A673 (cell line): ENCODE measurements around the gene ARHGAP21. TPM values are rescaled to one million over a fixed set of nuclear protein-coding genes. Genes with fewer than 3 reads are reported as not detected.
"Not testable (repeated sequence)": the region's sequence is repeated elsewhere in the genome, so short reads cannot be mapped to it uniquely, and the experiment has no call there.

Experiments used
- BruUV-seq: library from RNA; stranded (reverse); fragments of 400-500 nt; replicated peaks from 2 replicates; lab custom pipeline; 2021; lab: Mats Ljungman, UMichigan
- CTCF ChIA-PET: fragments of 300-600 bp; sonication (Branson Sonifier 250); formaldehyde crosslinking; loops from one replicate; lab custom pipeline; 2022; ENCODE audit warnings: antibody characterized with exemption; lab: Charles Lee
- POLR2A ChIA-PET: fragments of 300-600 bp; sonication (Branson Sonifier 250); formaldehyde crosslinking; loops from one replicate; lab custom pipeline; 2022; ENCODE audit warnings: antibody characterized with exemption; ENCODE audit not compliant: low non-redundant PET; lab: Charles Lee
- DNase-seq: peaks from one replicate; pipeline ENCODE4 v3.0.0-alpha.2; 2015; ENCODE audit warnings: low spot score
- H3K27ac ChIP-seq: fragments of 200-600 bp; sonication (generic); 2 replicates; pipeline ENCODE4 v1.5.1; 2016; ENCODE audit warnings: mixed run types, low read depth, mild to moderate bottlenecking, mixed read lengths, antibody characterized with exemption, low read length; ENCODE audit not compliant: poor library complexity, severe bottlenecking
- H3K27me3 ChIP-seq: fragments of 200-600 bp; sonication (generic); replicated peaks from 2 replicates; pipeline ENCODE4 v1.6.1; 2017; ENCODE audit warnings: mixed run types, low read depth, mild to moderate bottlenecking, mixed read lengths, antibody characterized with exemption, low read length; ENCODE audit not compliant: insufficient read depth, poor library complexity
- H3K36me3 ChIP-seq: fragments of 200-600 bp; sonication (generic); 2 replicates; pipeline ENCODE4 v1.6.1; 2016; ENCODE audit warnings: mixed run types, mild to moderate bottlenecking, mixed read lengths, antibody characterized with exemption, low read length; ENCODE audit not compliant: insufficient read depth, poor library complexity, severe bottlenecking
- H3K4me1 ChIP-seq: fragments of 200-600 bp; sonication (generic); 2 replicates; pipeline ENCODE4 v1.6.1; 2017; ENCODE audit warnings: mixed run types, mild to moderate bottlenecking, mixed read lengths, antibody characterized with exemption, low read length; ENCODE audit not compliant: insufficient read depth, poor library complexity, severe bottlenecking
- H3K4me3 ChIP-seq: fragments of 200-600 bp; sonication (generic); 2 replicates; pipeline ENCODE4 v1.5.1; 2016; ENCODE audit warnings: low read depth, mixed run types, mild to moderate bottlenecking, mixed read lengths, low read length; ENCODE audit not compliant: poor library complexity, severe bottlenecking
- H3K9me3 ChIP-seq: fragments of 200-600 bp; sonication (generic); 2 replicates; pipeline ENCODE4 v1.6.1; 2016; ENCODE audit warnings: mixed run types, low read depth, mild to moderate bottlenecking, mixed read lengths, antibody characterized with exemption, low read length; ENCODE audit not compliant: poor library complexity, severe bottlenecking
- EZH2 ChIP-seq: fragments of 200-600 bp; sonication (generic); IDR thresholded peaks from 2 replicates; pipeline ENCODE4 v1.6.1; 2017; ENCODE audit warnings: borderline replicate concordance, low read depth, mild to moderate bottlenecking, mixed read lengths, antibody characterized with exemption, low read length; ENCODE audit not compliant: poor library complexity, severe bottlenecking
- intact Hi-C: fragments of 100-400 bp; cut with micrococcal nuclease; formaldehyde crosslinking; loops from one replicate; pipeline ENCODE4 v1.10.0; 2022; ENCODE audit not compliant: unreplicated experiment
- total RNA-seq: library from RNA; stranded (reverse); gene quantifications from 2 replicates; pipeline ENCODE4 v1.2.3, GENCODE V29; 2021
- TF ChIP-seq, protein P1 (sequence below): fragments of 300-800, 200-600 bp; sonication (generic); conservative IDR thresholded peaks from 2 replicates; pipeline ENCODE4 v1.5.1; 2017; ENCODE audit warnings: low read depth, mild to moderate bottlenecking, antibody characterized with exemption, low read length, moderate library complexity, mixed read lengths

ARHGAP21 gene
- total RNA-seq, 1 experiment from 2014 or later = 68.6 TPM

- H3K27me3 ChIP-seq, H3K36me3 ChIP-seq, H3K9me3 ChIP-seq, DNase-seq, CTCF ChIA-PET, H3K27ac ChIP-seq, H3K4me3 ChIP-seq: not testable (repeated sequence)
- POLR2A ChIA-PET = interaction anchor here (0.6 kb wide), 1 partner anchor 355 kb away, joined by 3 read pairs; no protein-coding TSS in a partner anchor
- H3K4me1 ChIP-seq = peaks cover 12% of the 10 kb centered on the region
- TSS peak; percentile 39 for BruUV-seq
- intact Hi-C loops = loop anchor here (5.0 kb wide), 1 partner anchor 373 kb away; no protein-coding TSS in a partner anchor
Observed at GRCh38 chr10:24619291-24619993, 104.2 kb downstream of the ARHGAP21 start.

GRCh38 chr10:24618401-24618800 is 105.3 kb downstream of the ARHGAP21 start:
- Histone ChIP-seq H3K9me3 (no peaks in the 10 kb centered on the region), H3K27ac (no peak overlapping the region), H3K36me3 (peaks cover 5% of the 10 kb centered on the region), H3K4me3 (no peak overlapping the region), H3K4me1 (peaks cover 10% of the 10 kb centered on the region), H3K27me3 (no peaks in the 10 kb centered on the region)
- TF ChIP-seq, protein P1, sequence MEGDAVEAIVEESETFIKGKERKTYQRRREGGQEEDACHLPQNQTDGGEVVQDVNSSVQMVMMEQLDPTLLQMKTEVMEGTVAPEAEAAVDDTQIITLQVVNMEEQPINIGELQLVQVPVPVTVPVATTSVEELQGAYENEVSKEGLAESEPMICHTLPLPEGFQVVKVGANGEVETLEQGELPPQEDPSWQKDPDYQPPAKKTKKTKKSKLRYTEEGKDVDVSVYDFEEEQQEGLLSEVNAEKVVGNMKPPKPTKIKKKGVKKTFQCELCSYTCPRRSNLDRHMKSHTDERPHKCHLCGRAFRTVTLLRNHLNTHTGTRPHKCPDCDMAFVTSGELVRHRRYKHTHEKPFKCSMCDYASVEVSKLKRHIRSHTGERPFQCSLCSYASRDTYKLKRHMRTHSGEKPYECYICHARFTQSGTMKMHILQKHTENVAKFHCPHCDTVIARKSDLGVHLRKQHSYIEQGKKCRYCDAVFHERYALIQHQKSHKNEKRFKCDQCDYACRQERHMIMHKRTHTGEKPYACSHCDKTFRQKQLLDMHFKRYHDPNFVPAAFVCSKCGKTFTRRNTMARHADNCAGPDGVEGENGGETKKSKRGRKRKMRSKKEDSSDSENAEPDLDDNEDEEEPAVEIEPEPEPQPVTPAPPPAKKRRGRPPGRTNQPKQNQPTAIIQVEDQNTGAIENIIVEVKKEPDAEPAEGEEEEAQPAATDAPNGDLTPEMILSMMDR = no peak
- no peak for TF ChIP-seq EZH2
- ChIA-PET POLR2A (no interaction called here), CTCF (interaction anchor here (0.5 to 1.2 kb wide), 4 partner anchors 10 to 444 kb away, joined by 3 to 11 read pairs (median 3); no protein-coding TSS in a partner anchor)
- no TSS peak for BruUV-seq
- no peak for DNase-seq
- intact Hi-C loops = loop anchor here (5.0 kb wide), 1 partner anchor 374 kb away; no protein-coding TSS in a partner anchor

DNA sequence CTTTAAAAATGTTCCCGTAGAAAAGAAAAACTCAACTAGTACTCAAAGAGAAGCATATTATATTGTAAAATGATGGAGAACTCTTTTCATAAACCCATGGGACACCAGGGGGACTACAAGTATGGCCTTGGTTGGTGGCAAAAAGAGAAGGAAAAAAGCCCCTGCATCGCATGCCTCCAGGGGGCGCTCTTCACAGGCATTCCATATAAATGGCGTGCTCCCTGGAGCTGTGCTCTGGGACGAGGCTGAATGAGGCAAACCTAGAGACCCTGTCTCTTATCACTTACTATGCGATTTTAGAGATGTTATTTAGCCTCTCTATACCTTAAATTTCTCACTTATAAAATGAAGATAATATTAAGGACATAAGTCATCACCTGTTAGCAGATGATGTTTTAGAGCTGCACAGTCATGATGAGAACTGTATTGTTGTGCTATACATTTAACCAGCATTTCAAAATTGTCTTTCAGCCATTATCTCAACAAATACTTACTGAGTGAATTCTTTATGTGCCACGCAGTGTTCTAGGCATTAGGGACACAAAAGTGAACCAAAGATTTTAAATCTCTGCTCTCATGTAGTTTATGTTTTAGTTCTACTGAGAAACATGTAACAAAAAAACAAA is 105.8 kb downstream of the ARHGAP21 start:
- TF ChIP-seq EZH2 = no peak
- TF ChIP-seq, protein P1 = peak; percentile 88
- ChIA-PET POLR2A (no interaction called here), CTCF (interaction anchor here (0.5 to 1.2 kb wide), 5 partner anchors 10 to 1993 kb away, joined by 3 to 11 read pairs (median 3); no protein-coding TSS in a partner anchor)
- peaks cover 5% of the 10 kb centered on the region for H3K36me3 ChIP-seq
- H3K9me3 ChIP-seq = no peaks in the 10 kb centered on the region
- H3K4me3 ChIP-seq = no peak overlapping the region
- peak; percentile 74 for DNase-seq
- H3K27me3 ChIP-seq = no peaks in the 10 kb centered on the region
- peaks cover 4% of the 10 kb centered on the region for H3K4me1 ChIP-seq
- no TSS peak for BruUV-seq
- intact Hi-C loops = loop anchor here (5.0 kb wide), 1 partner anchor 374 kb away; no protein-coding TSS in a partner anchor
- H3K27ac ChIP-seq = no peak overlapping the region
